Measurements from ENCODE around the gene CTPS2.

CTPS2 gene

DNA sequence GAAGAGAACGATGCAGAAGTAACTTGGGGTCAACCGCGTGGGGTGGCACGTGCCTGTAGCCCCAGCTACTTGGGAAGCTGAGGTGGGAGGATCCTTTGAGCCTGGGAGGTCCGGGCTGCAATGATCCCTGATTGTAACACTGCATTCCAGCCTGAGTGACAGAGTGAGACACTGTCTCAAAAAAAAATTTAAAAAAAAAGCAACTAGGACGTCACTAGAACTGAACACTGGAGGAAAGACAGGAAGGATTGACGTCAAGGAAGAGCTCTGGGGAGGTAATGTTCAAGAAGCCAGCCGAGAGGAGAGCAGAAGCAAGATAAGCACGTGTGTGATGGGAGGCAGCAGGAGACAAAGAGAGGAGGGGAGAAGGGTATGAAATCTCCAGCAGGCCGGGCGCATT is 33.8 kb downstream of the CTPS2 start:
- no peak overlapping the region for H3K4me3 ChIP-seq (ENCODE audit: low read depth, low read length)
- TF ChIP-seq, protein P1, sequence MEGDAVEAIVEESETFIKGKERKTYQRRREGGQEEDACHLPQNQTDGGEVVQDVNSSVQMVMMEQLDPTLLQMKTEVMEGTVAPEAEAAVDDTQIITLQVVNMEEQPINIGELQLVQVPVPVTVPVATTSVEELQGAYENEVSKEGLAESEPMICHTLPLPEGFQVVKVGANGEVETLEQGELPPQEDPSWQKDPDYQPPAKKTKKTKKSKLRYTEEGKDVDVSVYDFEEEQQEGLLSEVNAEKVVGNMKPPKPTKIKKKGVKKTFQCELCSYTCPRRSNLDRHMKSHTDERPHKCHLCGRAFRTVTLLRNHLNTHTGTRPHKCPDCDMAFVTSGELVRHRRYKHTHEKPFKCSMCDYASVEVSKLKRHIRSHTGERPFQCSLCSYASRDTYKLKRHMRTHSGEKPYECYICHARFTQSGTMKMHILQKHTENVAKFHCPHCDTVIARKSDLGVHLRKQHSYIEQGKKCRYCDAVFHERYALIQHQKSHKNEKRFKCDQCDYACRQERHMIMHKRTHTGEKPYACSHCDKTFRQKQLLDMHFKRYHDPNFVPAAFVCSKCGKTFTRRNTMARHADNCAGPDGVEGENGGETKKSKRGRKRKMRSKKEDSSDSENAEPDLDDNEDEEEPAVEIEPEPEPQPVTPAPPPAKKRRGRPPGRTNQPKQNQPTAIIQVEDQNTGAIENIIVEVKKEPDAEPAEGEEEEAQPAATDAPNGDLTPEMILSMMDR (IDR thresholded peaks at IDR 0.05; ENCODE audit: low read depth, low read length, missing control alignments), result no peak
- in situ Hi-C loops (cut with HindIII; ENCODE audit: low sequenced_read_pairs), result no loop called here
- DNase-seq (ENCODE audit: low read depth), result no peak

DNA sequence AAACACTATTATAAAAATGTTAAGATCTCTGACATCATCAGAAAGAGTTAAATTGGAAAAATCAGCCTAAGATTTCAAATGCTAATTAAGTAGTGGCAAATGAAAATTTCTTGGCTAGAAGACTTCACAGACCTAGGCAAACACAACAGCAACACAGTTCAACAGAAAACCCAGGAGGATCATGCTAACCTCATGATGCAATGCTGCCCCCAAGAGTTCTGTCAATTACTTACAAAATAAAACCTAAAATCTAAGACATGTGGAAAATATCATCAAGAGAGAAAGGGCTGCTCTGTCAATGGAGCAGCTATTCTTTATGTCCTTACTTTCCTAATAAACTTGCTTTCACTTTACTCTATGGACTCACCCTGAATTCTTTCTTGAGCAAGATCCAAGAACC is 41.5 kb downstream of the CTPS2 start:
- DNase-seq (ENCODE audit: low read depth), result peak; percentile 52
- TF ChIP-seq, protein P1 (IDR thresholded peaks at IDR 0.05; ENCODE audit: low read depth, low read length, missing control alignments), result peak; percentile 39
- no peak overlapping the region for H3K4me3 ChIP-seq (ENCODE audit: low read depth, low read length)
- in situ Hi-C loops (cut with HindIII; ENCODE audit: low sequenced_read_pairs), result no loop called here

DNA sequence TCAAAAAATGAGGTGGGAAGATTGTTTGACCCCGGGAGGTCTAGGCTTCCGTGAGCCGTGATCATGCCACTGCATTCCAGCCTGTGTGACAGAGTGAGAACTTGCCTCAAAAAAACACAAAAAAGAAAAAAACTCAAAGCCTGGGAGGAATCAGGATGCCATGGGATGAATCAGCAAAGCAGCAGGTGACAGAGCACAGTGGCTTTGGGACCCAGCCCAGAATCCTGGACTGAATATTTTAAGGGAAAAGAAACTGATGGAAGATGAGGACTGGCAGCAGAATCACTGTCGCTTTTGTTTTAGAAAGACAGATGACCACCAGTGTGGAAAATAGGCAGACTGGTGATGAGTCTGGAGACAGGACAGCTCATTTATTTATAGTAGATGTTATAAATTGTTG is 45.9 kb downstream of the CTPS2 start:
- H3K4me3 ChIP-seq (ENCODE audit: low read depth, low read length), result no peak overlapping the region
- TF ChIP-seq, protein P1 (IDR thresholded peaks at IDR 0.05; ENCODE audit: low read depth, low read length, missing control alignments), result no peak
- in situ Hi-C loops (cut with HindIII; ENCODE audit: low sequenced_read_pairs), result no loop called here
- DNase-seq (ENCODE audit: low read depth), result peak; percentile 38

DNA sequence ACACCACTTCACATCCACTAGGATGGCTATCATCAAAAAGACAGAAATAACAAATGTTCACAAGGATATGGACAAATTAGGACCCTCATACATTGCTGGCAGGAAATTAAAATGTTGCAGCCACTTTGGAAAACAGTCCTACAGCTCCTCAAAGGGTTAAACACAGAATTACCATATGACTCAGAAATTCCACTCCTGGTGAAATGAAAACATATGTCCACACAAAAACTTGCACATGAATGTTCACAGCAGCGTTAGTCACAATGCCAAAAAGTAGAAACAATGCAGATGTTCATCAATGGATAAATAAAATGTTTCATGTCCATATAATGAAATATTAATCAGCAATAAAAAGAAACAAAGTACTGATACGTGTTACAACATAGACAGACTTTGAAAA is 47.4 kb downstream of the CTPS2 start:
- in situ Hi-C loops (cut with HindIII; ENCODE audit: low sequenced_read_pairs), result no loop called here
- DNase-seq (ENCODE audit: low read depth), result peak; percentile 35
- TF ChIP-seq, protein P1 (IDR thresholded peaks at IDR 0.05; ENCODE audit: low read depth, low read length, missing control alignments), result no peak
- H3K4me3 ChIP-seq (ENCODE audit: low read depth, low read length), result no peak overlapping the region

DNA sequence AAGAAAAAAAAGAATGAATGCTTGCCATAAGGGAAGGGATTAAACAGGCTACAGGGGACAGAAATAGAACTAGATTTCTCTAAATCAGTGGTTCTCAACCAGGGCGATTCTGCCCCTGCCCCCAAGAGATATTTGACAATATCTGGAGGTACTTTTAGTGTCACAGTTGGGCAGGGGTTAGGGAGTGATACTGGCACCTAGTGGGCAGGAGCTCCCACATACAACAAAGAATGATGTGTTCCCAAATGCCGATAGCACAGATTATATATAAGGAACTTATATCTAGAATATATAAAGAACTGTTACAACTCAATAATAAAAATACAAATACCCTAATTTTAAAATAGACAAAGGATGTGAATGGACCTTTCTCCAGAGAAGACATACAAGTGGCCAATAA is 47.8 kb downstream of the CTPS2 start:
- no peak overlapping the region for H3K4me3 ChIP-seq (ENCODE audit: low read depth, low read length)
- TF ChIP-seq, protein P1 (IDR thresholded peaks at IDR 0.05; ENCODE audit: low read depth, low read length, missing control alignments), result peak; percentile 17
- DNase-seq (ENCODE audit: low read depth), result no peak
- in situ Hi-C loops (cut with HindIII; ENCODE audit: low sequenced_read_pairs), result no loop called here

DNA sequence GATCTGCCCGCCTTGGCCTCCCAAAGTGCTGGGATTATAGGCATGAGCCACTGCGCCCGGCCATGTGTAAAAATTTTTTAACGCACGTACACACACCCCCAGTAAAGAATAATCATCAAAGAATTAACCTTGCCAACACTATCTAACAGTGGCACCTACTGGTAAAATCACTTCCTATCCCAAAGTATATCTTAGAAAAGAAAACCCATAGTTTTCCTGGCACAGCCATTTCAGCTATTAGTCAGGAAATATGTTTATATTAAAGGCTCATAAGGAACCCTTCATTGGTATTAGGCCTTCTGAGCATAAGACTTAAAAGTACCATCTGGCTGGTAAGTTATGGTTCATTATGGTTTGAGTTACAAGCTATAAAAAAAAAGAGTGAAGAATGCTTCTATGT is 48.4 kb downstream of the CTPS2 start:
- H3K4me3 ChIP-seq (ENCODE audit: low read depth, low read length), result no peak overlapping the region
- TF ChIP-seq, protein P1 (IDR thresholded peaks at IDR 0.05; ENCODE audit: low read depth, low read length, missing control alignments), result no peak
- in situ Hi-C loops (cut with HindIII; ENCODE audit: low sequenced_read_pairs), result no loop called here
- no peak for DNase-seq (ENCODE audit: low read depth)

DNA sequence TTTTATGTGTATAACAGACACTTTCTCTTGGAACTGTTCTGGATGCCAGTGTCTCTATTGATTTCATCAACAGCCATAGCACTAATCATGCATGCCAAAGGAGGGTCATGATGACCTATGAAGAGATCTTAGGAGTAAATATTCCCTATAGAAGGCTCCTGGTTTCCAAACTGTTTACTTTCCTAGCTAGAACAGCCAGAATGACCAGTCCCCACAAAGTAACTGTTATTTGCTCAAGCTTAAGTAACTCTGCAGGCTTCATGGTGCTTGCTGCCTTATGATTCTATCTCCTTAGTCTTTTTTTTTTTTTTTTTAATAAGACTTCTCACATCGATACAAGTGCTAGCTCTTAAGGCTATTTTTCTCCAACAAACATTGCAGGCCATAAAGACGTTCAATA is 50.1 kb downstream of the CTPS2 start:
- TF ChIP-seq, protein P1 (IDR thresholded peaks at IDR 0.05; ENCODE audit: low read depth, low read length, missing control alignments), result no peak
- no peak for DNase-seq (ENCODE audit: low read depth)
- no peak overlapping the region for H3K4me3 ChIP-seq (ENCODE audit: low read depth, low read length)
- in situ Hi-C loops (cut with HindIII; ENCODE audit: low sequenced_read_pairs), result no loop called here
